Superior temporal gyrus (tissue), 1 donor: ENCODE results near the gene METAP2.
"Not testable (repeated sequence)": the region's sequence is repeated elsewhere in the genome, so short reads cannot be mapped to it uniquely, and the experiment has no call there.

Experiments used
- DNase-seq: peaks from one replicate; pipeline ENCODE4 v3.0.0-alpha.2; 2016; ENCODE audit errors: extremely low spot score

Gene METAP2

GRCh38 chr12:95462551-95462950 is 11.4 kb upstream of the METAP2 start:
- DNase-seq = no peak

DNA sequence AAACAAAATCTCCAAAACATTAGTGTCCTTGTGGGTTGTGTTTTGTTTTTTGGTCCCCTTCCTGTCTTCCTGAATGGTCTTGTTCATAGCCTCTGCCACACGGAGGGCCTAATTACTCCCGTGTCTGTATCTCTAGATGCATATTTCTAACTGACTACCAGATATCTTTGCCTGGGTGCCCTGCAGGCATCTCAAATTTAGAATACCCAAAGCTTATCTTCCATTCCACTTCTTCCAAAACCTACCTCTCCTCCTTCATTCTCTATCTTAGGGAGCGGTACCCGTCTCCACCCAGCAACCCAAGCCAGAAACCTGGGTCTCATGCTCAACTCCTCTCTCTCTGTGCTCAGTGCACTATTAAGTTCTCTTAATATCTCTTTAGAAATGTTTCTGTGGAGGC is 10.9 kb upstream of the METAP2 start:
- DNase-seq = no peak

DNA sequence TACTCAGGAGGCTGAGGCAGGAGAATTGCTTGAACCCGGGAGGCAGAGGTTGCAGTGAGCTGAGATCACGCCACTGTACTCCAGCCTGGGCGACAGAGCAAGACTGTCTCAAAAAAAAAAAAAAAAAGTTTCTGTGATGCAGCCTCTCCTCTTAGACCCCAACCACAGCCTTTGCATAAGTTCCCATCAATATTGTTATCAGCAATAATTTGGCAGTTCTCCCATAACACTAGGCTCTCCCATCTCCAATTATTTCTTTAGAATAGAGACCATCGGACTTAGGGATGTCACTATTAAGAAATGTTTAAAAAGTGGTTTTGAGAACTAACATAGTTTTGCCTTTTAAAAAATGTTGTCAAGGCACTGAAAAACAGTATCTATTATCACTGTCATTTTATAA is 10.2 kb upstream of the METAP2 start:
- DNase-seq = not testable (repeated sequence)

DNA sequence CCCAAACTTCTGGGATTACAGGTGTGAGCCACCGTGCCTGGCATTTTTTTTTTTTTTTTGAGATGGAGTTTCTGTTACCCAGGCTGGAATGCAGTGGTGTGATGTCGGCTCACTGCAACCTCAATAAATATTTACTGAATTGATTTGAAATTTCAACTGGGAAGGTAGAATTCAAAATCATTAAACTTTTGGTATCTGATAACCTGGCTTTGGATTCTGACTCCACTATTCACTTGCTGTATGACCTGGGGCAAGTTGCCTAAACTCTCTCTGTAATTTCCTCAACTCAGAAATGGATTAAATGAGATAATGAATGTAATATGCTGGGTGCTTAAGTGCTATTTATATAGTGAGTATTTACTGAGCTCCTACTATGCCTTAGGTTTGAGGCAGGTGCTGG is 8.7 kb upstream of the METAP2 start:
- no peak for DNase-seq

DNA sequence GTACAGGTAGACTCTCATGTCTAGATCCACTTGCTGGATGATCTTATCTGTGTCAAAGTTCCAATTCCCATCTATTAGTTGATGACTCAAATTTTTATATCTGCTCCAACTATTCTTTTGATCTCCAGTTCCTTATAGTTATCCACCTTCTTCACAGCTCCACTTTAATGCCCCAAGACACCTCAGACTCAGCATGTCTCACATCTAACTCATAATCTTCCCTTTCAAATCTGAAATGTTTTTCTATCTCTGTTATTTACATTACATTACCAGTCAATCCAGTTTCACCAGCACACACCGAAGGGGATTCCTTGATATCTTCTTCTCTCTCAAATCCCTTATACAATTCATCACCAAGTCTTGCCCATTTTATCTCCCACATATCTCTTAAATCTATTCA is 3.7 kb upstream of the METAP2 start:
- DNase-seq = no peak

GRCh38 chr12:95473231-95473883 is 595 bp upstream of the METAP2 start:
- DNase-seq = peak; percentile 78

GRCh38 chr12:95474660-95474958 is 657 bp downstream of the METAP2 start:
- DNase-seq = no peak

DNA sequence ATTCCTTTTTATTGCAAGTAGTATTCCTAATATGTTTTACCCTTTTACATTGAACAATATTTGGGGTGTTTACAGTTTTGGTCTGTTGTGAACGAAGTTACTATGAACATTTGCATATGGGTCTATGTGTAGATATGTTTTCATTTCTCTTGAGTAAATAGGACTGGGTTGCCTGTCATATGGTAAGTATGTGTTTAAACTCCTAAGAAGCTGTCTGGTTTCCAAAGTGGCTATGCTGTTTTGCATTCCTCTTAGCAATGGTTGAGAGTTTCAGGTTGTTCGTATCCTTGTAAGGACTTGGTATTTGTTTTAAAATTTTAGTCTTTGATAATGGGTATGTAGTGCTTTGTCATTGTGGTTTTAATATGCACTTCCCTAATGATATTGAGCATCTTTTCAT is 6.3 kb downstream of the METAP2 start:
- DNase-seq = no peak

DNA sequence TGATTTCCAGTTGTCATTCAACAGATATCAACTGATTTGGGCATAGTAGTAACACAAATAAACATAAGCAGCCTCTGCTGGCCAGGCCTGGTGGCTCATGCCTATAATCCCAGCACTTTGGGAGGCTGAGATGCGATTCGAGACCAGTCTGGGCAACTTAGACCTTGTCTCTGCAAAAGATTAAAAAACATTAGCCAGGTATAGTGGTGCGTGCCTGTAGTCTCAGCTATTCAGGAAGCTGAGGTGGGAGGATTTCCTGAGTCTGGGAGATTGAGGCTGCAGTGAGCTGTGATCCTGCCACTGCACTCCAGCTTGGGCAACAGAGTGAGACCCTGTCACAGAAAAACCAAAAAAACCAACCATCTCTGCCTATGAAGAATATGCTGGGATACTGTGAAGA is 7.1 kb downstream of the METAP2 start:
- DNase-seq = no peak

DNA sequence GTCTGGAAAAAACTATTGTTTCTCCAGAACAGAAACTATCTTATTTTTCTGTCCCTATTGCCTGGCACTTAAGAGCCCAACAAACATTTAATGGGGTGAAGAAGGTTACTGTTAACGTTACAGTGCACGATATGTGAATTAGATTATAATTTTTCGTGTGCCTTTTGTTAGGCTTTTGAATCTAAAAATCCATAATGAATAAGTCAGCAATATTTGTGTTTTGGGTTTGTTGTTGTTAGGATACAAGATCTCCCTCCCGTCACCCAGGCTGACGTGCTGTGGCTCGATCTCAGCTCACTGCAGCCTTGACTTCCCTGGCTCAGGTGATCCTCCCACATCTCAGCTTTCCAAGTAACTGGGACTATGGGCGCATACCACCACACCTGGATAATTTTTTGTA is 7.9 kb downstream of the METAP2 start:
- DNase-seq = no peak

DNA sequence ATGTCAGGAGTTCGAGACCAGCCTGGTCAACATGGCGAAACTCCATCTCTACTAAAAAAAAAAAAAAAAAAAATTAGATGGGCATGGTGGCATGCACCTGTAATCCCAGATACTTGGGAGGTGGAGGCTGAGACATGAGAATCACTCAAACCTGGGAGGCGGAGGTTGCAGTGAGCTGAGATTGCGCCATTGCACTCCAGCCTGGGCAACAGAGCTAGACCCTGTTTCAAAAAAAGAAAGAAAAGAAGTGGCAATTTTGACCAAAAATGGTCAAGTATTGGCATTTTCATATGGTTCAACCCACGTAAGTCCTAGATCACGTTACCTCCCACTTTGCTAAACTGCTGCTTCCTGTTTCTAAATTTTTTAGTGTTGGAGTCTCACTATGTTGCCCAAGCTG is 8.6 kb downstream of the METAP2 start:
- DNase-seq = not testable (repeated sequence)

DNA sequence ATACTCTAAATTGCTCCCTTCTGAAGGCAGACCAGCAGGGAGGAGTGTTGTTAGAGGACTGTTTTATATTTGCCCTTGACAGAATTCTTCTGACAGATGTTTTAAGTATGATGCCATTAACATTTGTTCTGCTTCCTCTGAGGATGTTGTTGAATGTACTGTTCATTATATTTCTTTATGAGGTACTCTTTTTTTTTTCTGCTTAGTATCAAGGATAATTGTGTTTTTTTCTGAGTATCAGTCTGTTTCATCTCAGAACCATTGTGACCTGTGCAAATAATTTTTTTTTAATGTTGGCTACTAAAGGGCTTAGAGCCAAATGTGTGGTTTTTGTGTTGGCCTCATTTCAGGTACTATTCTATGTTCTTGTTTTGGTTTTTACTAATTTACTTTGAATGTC is 10.6 kb downstream of the METAP2 start:
- DNase-seq = no peak

DNA sequence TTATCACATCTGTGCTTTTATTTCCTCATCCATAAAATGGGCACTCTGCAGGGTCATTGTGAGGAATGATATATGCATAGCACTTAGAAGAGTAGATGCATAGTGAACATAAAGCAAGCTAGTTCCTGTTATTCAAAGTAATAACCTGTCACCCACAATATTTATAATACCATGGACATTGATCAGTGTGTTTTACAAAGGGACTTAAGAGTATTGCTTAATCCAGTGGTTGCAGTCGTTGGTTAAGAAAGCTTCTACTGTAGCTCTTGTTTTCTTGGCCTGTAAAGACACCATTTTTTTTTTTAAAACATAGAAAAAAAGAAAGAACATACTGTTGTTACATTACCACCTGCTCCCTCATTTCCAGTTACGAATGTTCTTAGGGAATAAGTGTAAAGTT is 13.1 kb downstream of the METAP2 start:
- no peak for DNase-seq

DNA sequence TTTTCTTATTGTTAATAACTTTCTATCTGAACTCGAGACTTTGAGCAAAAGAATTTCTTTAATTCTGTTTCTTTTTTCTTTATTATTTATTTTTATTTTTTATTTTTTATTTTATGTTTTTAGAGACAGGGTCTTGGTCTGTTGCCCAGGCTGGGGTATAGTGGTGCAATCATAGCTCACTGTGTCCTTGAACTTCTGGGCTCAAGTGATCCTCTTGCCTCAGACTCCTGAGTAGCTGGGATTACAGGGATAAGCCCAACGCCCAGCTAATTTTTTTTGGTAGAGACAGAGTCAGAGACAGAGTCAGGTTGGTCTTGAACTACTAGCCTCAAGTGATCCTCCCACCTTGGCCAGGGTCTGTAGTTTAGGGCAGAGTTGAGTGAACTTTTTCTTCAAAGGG is 18.5 kb downstream of the METAP2 start:
- no peak for DNase-seq

DNA sequence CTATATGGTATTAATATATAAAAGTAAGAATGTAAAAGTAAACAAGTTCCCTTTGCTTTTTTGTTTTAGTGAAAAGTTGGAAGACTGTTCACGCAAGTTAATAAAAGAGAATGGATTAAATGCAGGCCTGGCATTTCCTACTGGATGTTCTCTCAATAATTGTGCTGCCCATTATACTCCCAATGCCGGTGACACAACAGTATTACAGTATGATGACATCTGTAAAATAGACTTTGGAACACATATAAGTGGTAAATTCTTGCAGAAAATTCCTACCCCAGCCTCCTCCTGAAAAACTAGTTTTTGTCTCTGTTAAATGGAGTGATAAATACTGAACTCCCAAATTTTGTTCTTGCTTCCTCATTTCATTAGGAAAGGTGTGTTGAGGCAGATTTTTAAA is 20.9 kb downstream of the METAP2 start:
- no peak for DNase-seq

- DNase-seq = peak; percentile 7
Observed at GRCh38 chr12:95495433-95495832, 21.5 kb downstream of the METAP2 start.

DNA sequence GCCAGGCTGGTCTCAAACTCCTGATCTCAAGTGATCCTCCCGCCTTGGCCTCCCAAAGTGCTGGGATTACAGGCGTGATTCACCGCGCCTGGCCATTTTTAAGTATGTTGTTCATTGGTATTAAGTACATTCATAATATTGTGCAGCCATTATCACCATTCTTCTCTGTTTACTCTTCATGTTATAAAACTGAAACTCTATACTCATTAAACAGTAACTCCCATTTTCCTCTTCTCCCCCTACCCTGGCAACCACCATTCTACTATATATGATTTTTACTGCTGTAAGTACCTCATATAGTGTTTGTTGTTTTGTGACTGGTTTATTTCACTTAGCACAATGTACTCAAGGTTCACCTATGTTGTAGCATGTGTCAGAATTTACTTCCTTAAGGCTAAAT is 23.1 kb downstream of the METAP2 start:
- DNase-seq = no peak

GRCh38 chr12:95498968-95499367 is 25.0 kb downstream of the METAP2 start:
- no peak for DNase-seq

GRCh38 chr12:95499772-95500171 is 25.8 kb downstream of the METAP2 start:
- no peak for DNase-seq

DNA sequence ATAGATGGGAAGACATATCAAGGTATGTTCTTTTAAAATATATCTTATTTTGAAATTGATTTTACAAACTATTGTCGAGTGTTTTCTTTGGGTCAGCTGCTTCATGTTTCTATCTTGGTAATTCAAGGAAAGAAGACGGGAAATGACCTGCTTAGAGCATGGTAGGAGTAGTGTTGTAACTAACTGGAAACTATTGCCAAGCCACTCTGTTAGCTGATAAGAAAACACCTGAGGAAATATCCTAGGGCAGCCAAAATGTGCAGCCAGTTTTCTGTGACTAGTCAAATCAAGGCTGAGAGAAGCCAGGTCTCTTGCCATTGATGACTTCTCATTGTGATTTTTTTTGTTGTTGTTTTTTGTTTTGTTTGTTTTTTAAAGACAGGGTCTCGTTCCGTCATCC is 30.2 kb downstream of the METAP2 start:
- no peak for DNase-seq

GRCh38 chr12:95505039-95505438 is 31.1 kb downstream of the METAP2 start:
- no peak for DNase-seq

- no peak for DNase-seq
Observed at GRCh38 chr12:95506707-95507523, 33.0 kb downstream of the METAP2 start.

- DNase-seq = no peak
Observed at GRCh38 chr12:95509300-95509699, 35.3 kb downstream of the METAP2 start.

- no peak for DNase-seq
Observed at GRCh38 chr12:95511977-95512376, 38.0 kb downstream of the METAP2 start.
